Activated B cell treated with CpG ODN at 0.5 μM for 24 hours (primary cell): ENCODE measurements around the gene MYL7. TPM values are rescaled to one million over a fixed set of nuclear protein-coding genes. Genes with fewer than 3 reads are reported as not detected.

ENCODE experiments used
- ATAC-seq: fragments of 200-7000 bp; cut with Tn5 transposase; one replicate; pipeline ENCODE4 v1.10.0; 2021; ENCODE audit warnings: low read depth, mild to moderate bottlenecking, moderate library complexity
- CTCF ChIA-PET: fragments of 350-600 bp; sonication (Branson Sonifier 250); formaldehyde crosslinking; loops from one replicate; lab custom pipeline; 2021; ENCODE audit warnings: antibody characterized with exemption; lab: Charles Lee
- POLR2A ChIA-PET: fragments of 350-600 bp; sonication (Branson Sonifier 250); formaldehyde crosslinking; loops from one replicate; lab custom pipeline; 2021; ENCODE audit warnings: antibody characterized with exemption; lab: Charles Lee
- DNase-seq: peaks from one replicate; pipeline ENCODE4 v3.0.0; 2022
- H3K27ac Mint-ChIP-seq: one replicate; pipeline ENCODE4 v1.8.0; 2020; ENCODE audit warnings: mixed read lengths
- H3K27me3 Mint-ChIP-seq: one replicate; pipeline ENCODE4 v1.8.0; 2021; ENCODE audit warnings: mixed read lengths
- H3K36me3 Mint-ChIP-seq: one replicate; pipeline ENCODE4 v1.8.0; 2021; ENCODE audit warnings: low read depth, mixed read lengths
- H3K4me1 Mint-ChIP-seq: one replicate; pipeline ENCODE4 v1.8.0; 2021; ENCODE audit warnings: mixed read lengths
- H3K4me3 Mint-ChIP-seq: one replicate; pipeline ENCODE4 v1.8.0; 2020; ENCODE audit warnings: mild to moderate bottlenecking, mixed read lengths
- H3K9me3 Mint-ChIP-seq: one replicate; pipeline ENCODE4 v1.8.0; 2020; ENCODE audit warnings: mixed read lengths
- intact Hi-C: fragments of 100-400 bp; cut with micrococcal nuclease; formaldehyde crosslinking; loops from one replicate; pipeline ENCODE4 v1.15.1; 2024
- total RNA-seq: library from RNA; stranded (reverse); gene quantifications from 2 replicates; pipeline ENCODE4 v1.2.3, GENCODE V29; 2022
- TF ChIP-seq, protein P1 (sequence below): fragments of 200-600 bp; IDR thresholded peaks from one replicate; pipeline ENCODE4 v1.8.0; 2022; ENCODE audit warnings: antibody characterized with exemption, mild to moderate bottlenecking

The MYL7 gene
- total RNA-seq, 1 donor from 2014 or later, result not detected

GRCh38 chr7:44143646-44144250 is 2.6 kb upstream of the MYL7 start:
- no peak for DNase-seq
- peaks cover 11% of the 10 kb centered on the region for H3K4me1 Mint-ChIP-seq
- CTCF ChIA-PET, result no interaction called here
- no peak overlapping the region for H3K4me3 Mint-ChIP-seq
- no peaks in the 10 kb centered on the region for H3K36me3 Mint-ChIP-seq
- POLR2A ChIA-PET, result no interaction called here
- no peaks in the 10 kb centered on the region for H3K9me3 Mint-ChIP-seq
- TF ChIP-seq, protein P1, sequence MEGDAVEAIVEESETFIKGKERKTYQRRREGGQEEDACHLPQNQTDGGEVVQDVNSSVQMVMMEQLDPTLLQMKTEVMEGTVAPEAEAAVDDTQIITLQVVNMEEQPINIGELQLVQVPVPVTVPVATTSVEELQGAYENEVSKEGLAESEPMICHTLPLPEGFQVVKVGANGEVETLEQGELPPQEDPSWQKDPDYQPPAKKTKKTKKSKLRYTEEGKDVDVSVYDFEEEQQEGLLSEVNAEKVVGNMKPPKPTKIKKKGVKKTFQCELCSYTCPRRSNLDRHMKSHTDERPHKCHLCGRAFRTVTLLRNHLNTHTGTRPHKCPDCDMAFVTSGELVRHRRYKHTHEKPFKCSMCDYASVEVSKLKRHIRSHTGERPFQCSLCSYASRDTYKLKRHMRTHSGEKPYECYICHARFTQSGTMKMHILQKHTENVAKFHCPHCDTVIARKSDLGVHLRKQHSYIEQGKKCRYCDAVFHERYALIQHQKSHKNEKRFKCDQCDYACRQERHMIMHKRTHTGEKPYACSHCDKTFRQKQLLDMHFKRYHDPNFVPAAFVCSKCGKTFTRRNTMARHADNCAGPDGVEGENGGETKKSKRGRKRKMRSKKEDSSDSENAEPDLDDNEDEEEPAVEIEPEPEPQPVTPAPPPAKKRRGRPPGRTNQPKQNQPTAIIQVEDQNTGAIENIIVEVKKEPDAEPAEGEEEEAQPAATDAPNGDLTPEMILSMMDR, result no peak
- H3K27me3 Mint-ChIP-seq, result no peaks in the 10 kb centered on the region
- intact Hi-C loops, result no loop called here
- ATAC-seq, result no peak
- H3K27ac Mint-ChIP-seq, result no peak overlapping the region

DNA sequence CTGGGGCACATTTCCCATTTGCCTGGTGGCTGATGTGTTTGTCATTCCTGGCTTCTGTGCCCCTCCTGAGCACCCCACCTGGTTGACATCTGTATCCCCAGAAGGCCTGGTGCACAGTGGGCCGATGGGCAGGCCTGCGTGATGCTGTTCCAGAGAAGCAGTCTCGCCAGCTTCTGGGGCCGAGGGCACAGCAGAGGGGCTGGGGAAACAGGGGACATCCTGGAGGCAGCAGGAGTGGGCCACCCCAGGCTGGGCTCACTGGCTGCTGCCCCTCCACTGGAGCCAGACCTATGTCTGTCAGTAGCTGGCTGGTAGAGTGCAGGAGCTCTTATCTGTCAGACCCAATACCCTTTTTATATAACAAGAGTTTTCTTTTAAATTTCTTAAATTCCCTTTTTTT is 896 bp upstream of the MYL7 start:
- CTCF ChIA-PET, result no interaction called here
- H3K27ac Mint-ChIP-seq, result no peak overlapping the region
- no peaks in the 10 kb centered on the region for H3K27me3 Mint-ChIP-seq
- TF ChIP-seq, protein P1, result no peak
- DNase-seq (no peak), ATAC-seq (no peak)
- intact Hi-C loops, result no loop called here
- no peaks in the 10 kb centered on the region for H3K36me3 Mint-ChIP-seq
- POLR2A ChIA-PET, result interaction anchor here (0.5 kb wide), 1 partner anchor 42 kb away, joined by 3 read pairs; no protein-coding TSS in a partner anchor
- no peaks in the 10 kb centered on the region for H3K9me3 Mint-ChIP-seq
- H3K4me1 Mint-ChIP-seq, result peaks cover 11% of the 10 kb centered on the region
- H3K4me3 Mint-ChIP-seq, result no peak overlapping the region

- no peaks in the 10 kb centered on the region for H3K27me3 Mint-ChIP-seq
- POLR2A ChIA-PET, result interaction anchor here (1.1 kb wide), 1 partner anchor 37 kb away, joined by 3 read pairs; no protein-coding TSS in a partner anchor
- no peaks in the 10 kb centered on the region for H3K9me3 Mint-ChIP-seq
- CTCF ChIA-PET, result no interaction called here
- H3K36me3 Mint-ChIP-seq, result no peaks in the 10 kb centered on the region
- ATAC-seq (no peak), DNase-seq (no peak)
- intact Hi-C loops, result no loop called here
- peaks cover 2% of the 10 kb centered on the region for H3K4me1 Mint-ChIP-seq
- TF ChIP-seq, protein P1, result no peak
- no peak overlapping the region for H3K4me3 Mint-ChIP-seq
- H3K27ac Mint-ChIP-seq, result no peak overlapping the region
Measured at GRCh38 chr7:44140341-44140740, 791 bp downstream of the MYL7 start.

- intact Hi-C loops, result no loop called here
Measured at GRCh38 chr7:44139311-44140010, 1.7 kb downstream of the MYL7 start.

DNA sequence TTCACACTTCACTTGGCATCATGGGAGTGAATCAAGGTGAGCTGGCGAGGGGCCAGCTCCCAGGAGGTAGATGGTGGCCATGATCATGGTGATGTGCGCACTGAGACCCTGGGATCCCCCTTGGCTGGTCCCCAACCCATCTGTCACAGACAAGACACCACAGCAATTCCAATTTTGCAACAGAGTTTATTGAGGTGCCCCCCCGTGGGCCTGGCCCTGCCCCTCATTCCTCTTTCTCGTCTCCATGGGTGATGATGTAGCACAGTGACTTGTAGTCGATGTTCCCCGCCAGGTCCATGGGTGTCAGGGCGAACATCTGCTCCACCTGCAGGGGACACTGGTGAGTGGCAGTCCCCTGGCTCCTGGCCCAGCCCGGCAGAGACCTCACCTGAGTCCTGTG is 2.4 kb downstream of the MYL7 start:
- Mint-ChIP-seq H3K36me3 (no peaks in the 10 kb centered on the region), H3K4me3 (no peak overlapping the region), H3K27ac (no peak overlapping the region), H3K9me3 (no peaks in the 10 kb centered on the region), H3K27me3 (no peaks in the 10 kb centered on the region), H3K4me1 (no peaks in the 10 kb centered on the region)
- ChIA-PET CTCF (no interaction called here), POLR2A (no interaction called here)
- intact Hi-C loops, result no loop called here
- ATAC-seq, result no peak
- DNase-seq, result no peak
- TF ChIP-seq, protein P1, result no peak

More at GRCh38 chr7:44139311-44140010, 1.7 kb downstream of the MYL7 start:
- TF ChIP-seq, protein P1, result no peak
- Mint-ChIP-seq H3K4me1 (no peaks in the 10 kb centered on the region), H3K27ac (no peak overlapping the region), H3K27me3 (no peaks in the 10 kb centered on the region), H3K4me3 (no peak overlapping the region), H3K9me3 (no peaks in the 10 kb centered on the region), H3K36me3 (no peaks in the 10 kb centered on the region)
- CTCF ChIA-PET, result no interaction called here
- DNase-seq, result no peak
- POLR2A ChIA-PET, result interaction anchor here (1.1 kb wide), 1 partner anchor 36 kb away, joined by 3 read pairs; no protein-coding TSS in a partner anchor
- no peak for ATAC-seq
